ENCODE results near the gene REV3L. TPM values are rescaled to one million over a fixed set of nuclear protein-coding genes. Genes with fewer than 3 reads are reported as not detected.

The REV3L gene
- total RNA-seq, 1 experiment from 2014 or later, result 5.3 TPM

- H4K91ac ChIP-seq (ENCODE audit: insufficient read length, low read depth, low read length), result no peak overlapping the region
- Mint-ChIP-seq H3K9me3 (no peaks in the 10 kb centered on the region), H3K27ac (no peak overlapping the region), H3K36me3 (ENCODE audit: insufficient read depth in 1 of 3, low read depth in 3 of 3) (no peaks in the 10 kb centered on the region), H3K4me3 (no peak overlapping the region), H3K4me1 (peaks cover 0 to 6% of the 10 kb centered on the region in 2 experiments; a peak in 2 of 4 replicates), H3K27me3 (ENCODE audit: low read depth) (no peaks in the 10 kb centered on the region)
- no peak overlapping the region for H3K4ac ChIP-seq (ENCODE audit: low read depth, low read length)
- WGBS (ENCODE audit: extremely low coverage, insufficient read length, low lambda C conversion rate), result no CpG with 5 or more reads among the region's 5 CpGs
- H3K56ac ChIP-seq (ENCODE audit: insufficient read length, low read depth, low read length), result no peak overlapping the region
- H2BK20ac ChIP-seq (ENCODE audit: low read depth, low read length, poor library complexity, severe bottlenecking), result no peak overlapping the region
- no peak overlapping the region for H4K8ac ChIP-seq (replicated peaks; ENCODE audit: insufficient read length, low read depth, low read length)
- no peak for DNase-seq
- H3T11ph ChIP-seq (ENCODE audit: low read length), result no peak overlapping the region
- no peak overlapping the region for H3K18ac ChIP-seq (ENCODE audit: insufficient read length, low read depth, low read length)
- H3K4me1 ChIP-seq (ENCODE audit: insufficient read depth, low read length), result no peaks in the 10 kb centered on the region
- H3K23ac ChIP-seq (ENCODE audit: insufficient read length, low read depth, low read length), result no peak overlapping the region
- H2BK120ac ChIP-seq (ENCODE audit: low read depth, low read length, poor library complexity, severe bottlenecking), result no peak overlapping the region
- no peaks in the 10 kb centered on the region for H3K79me1 ChIP-seq (ENCODE audit: insufficient read depth, low read depth, low read length, poor library complexity, severe bottlenecking)
- no peak overlapping the region for H4K5ac ChIP-seq (ENCODE audit: insufficient read length, low read depth, low read length)
- H3K4me2 ChIP-seq (ENCODE audit: insufficient read depth, insufficient read length, low read length), result no peak overlapping the region
- H3K79me2 ChIP-seq (ENCODE audit: insufficient read depth, low read length), result no peaks in the 10 kb centered on the region
- no peak overlapping the region for H3K27ac ChIP-seq (ENCODE audit: insufficient read length, low read depth, low read length)
- no peak overlapping the region for H2BK5ac ChIP-seq (ENCODE audit: insufficient read length, low read length)
- no peak overlapping the region for H3K14ac ChIP-seq (ENCODE audit: insufficient read depth, low read length)
- no peaks in the 10 kb centered on the region for H3K27me3 ChIP-seq (ENCODE audit: insufficient read depth, low read length)
- no peak overlapping the region for H3K9ac ChIP-seq (ENCODE audit: extremely low read depth, insufficient read length, low read length)
- no peaks in the 10 kb centered on the region for H4K20me1 ChIP-seq (ENCODE audit: control insufficient read depth, insufficient read depth, insufficient read length)
- no peak overlapping the region for H2AK5ac ChIP-seq (ENCODE audit: insufficient read length, low read length)
- no peaks in the 10 kb centered on the region for H3K23me2 ChIP-seq (ENCODE audit: insufficient read length, low read depth, low read length, poor library complexity, severe bottlenecking)
- H2AFZ ChIP-seq (ENCODE audit: low read length), result no peak overlapping the region
- no peaks in the 10 kb centered on the region for H3K9me3 ChIP-seq (ENCODE audit: control insufficient read depth, low read depth, low read length)
- no peak overlapping the region for H2BK15ac ChIP-seq (ENCODE audit: low read depth, low read length)
- TF ChIP-seq CTCF (conservative IDR thresholded peaks at IDR 0.05), result no peak
- H2BK12ac ChIP-seq (ENCODE audit: insufficient read length, low read depth, low read length), result no peak overlapping the region
Observed at GRCh38 chr6:111418971-111419693, 63.9 kb downstream of the REV3L start.

Data from H9 (cell line).